ENCODE data around the gene OR8A1. TPM values are rescaled to one million over a fixed set of nuclear protein-coding genes. Genes with fewer than 3 reads are reported as not detected.
A peak's percentile ranks its signal among the peaks of the same experiment; 100 is the strongest.

OR8A1 gene
- total and polyA plus RNA-seq, 8 donors, result not detected

- H3K36me3 ChIP-seq, result no peaks in the 10 kb centered on the region
- H3K4me3 ChIP-seq, result no peak overlapping the region
- DNase-seq, result no peak
- no peaks in the 10 kb centered on the region for H3K4me1 ChIP-seq
- no peak overlapping the region for H3K27ac ChIP-seq
- no peak for TF ChIP-seq POLR2A (IDR thresholded peaks at IDR 0.05)
- no peak for TF ChIP-seq EP300 (IDR thresholded peaks at IDR 0.05)
- no peak for TF ChIP-seq POLR2AphosphoS5 (IDR thresholded peaks at IDR 0.05)
- TF ChIP-seq, protein P1, sequence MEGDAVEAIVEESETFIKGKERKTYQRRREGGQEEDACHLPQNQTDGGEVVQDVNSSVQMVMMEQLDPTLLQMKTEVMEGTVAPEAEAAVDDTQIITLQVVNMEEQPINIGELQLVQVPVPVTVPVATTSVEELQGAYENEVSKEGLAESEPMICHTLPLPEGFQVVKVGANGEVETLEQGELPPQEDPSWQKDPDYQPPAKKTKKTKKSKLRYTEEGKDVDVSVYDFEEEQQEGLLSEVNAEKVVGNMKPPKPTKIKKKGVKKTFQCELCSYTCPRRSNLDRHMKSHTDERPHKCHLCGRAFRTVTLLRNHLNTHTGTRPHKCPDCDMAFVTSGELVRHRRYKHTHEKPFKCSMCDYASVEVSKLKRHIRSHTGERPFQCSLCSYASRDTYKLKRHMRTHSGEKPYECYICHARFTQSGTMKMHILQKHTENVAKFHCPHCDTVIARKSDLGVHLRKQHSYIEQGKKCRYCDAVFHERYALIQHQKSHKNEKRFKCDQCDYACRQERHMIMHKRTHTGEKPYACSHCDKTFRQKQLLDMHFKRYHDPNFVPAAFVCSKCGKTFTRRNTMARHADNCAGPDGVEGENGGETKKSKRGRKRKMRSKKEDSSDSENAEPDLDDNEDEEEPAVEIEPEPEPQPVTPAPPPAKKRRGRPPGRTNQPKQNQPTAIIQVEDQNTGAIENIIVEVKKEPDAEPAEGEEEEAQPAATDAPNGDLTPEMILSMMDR (IDR thresholded peaks at IDR 0.05), result no peak
- 67 to 92% (median 80%) methylated on average over 2 of the region's 2 CpGs for WGBS, 5 donors
- peaks cover 0 to 26% (median 8%) of the 10 kb centered on the region in 3 donors for H3K27me3 ChIP-seq
- intact Hi-C loops (cut with DNase I; ENCODE audit: low total_unique reads), result no loop called here
- no peaks in the 10 kb centered on the region for H3K9me3 ChIP-seq
Measured at GRCh38 chr11:124610295-124610694, 40.5 kb downstream of the OR8A1 start.

GRCh38 chr11:124611064-124611463, 41.3 kb downstream of the OR8A1 start, which contains the start of gene PANX3:
Gene PANX3 (plus strand): TSS chr11:124611428. CDS start chr11:124611557, 129 bp downstream.
- Histone ChIP-seq H3K4me3 (no peak within 1 kb of the TSS), H3K36me3 (no peaks in the 10 kb centered on the region), H3K4me1 (no peaks in the 10 kb centered on the region), H3K27ac (no peak within 1 kb of the TSS), H3K27me3 (peaks cover 0 to 28% (median 8%) of the 10 kb centered on the region in 3 donors), H3K9me3 (no peaks in the 10 kb centered on the region)
- 67 to 79% (median 72%) methylated on average over 5 of the region's 5 CpGs for WGBS, 5 donors
- intact Hi-C loops (cut with DNase I; ENCODE audit: low total_unique reads), result no loop called here
- TF ChIP-seq, protein P1 (IDR thresholded peaks at IDR 0.05), result no peak
- TF ChIP-seq EP300 (IDR thresholded peaks at IDR 0.05), result no peak
- no peak for TF ChIP-seq POLR2AphosphoS5 (IDR thresholded peaks at IDR 0.05)
- no peak for TF ChIP-seq POLR2A (IDR thresholded peaks at IDR 0.05)
- no peak for DNase-seq

DNA sequence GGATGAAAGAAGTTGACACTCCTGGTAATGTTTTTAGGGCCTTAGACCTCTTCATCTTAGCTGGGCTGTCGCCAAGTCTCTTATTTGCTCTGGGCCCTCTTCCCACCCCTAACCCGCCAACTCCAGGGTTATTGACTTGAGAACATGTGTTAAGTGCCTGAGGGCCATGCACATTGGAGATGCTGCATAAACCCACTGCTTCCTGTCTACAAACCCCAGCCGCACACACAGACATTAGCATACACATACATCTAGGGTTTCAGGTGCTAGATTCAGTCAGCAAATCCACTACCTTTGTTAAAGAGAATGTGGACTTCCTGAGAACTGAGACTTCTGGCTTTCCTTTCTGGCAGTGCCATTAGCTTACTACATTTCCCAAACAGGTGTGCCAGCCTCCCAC, 42.2 kb downstream of the OR8A1 start:
- Histone ChIP-seq H3K27ac (no peak overlapping the region), H3K27me3 (peaks cover 0 to 35% (median 8%) of the 10 kb centered on the region in 3 donors), H3K4me1 (no peaks in the 10 kb centered on the region), H3K36me3 (no peaks in the 10 kb centered on the region), H3K4me3 (no peak overlapping the region), H3K9me3 (no peaks in the 10 kb centered on the region)
- no peak for TF ChIP-seq POLR2A (IDR thresholded peaks at IDR 0.05)
- TF ChIP-seq EP300 (IDR thresholded peaks at IDR 0.05), result no peak
- no peak for TF ChIP-seq POLR2AphosphoS5 (IDR thresholded peaks at IDR 0.05)
- TF ChIP-seq, protein P1 (IDR thresholded peaks at IDR 0.05), result no peak
- intact Hi-C loops (cut with DNase I; ENCODE audit: low total_unique reads), result no loop called here
- DNase-seq, result peak in 1 of 2 donors; percentile 9
- WGBS, 5 donors, result 54 to 70% (median 67%) methylated on average over 3 of the region's 3 CpGs

DNA sequence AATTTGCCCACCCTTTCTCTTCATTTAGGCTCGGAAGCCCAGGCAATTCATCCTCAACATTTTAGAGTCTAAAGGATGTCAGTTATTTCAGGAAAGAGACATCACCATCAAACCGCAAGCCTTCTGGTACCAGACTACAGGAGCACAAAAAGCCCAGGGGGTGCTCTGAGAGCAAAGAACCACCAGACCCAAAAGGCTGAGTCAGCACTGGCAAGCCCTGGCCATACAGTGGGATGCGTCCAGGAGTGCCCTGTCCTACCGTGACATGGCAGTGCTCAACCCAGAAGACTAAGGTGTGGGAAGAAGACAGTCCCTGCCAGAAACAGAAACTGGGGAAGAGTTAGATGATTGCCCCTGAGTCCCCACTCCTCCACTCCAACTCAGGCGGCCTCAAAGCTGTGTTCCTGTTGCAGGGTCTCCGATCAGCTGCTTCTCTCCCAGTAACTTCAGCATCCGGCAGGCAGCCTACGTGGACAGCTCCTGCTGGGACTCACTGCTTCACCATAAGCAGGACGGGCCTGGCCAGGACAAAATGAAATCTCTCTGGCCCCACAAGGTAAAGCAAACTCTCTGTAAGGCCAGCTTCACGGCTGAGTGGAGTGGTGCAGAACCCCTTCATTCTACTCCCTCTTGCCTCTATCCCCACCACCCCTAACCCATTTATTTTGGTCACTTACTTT, 42.9 kb downstream of the OR8A1 start:
- no peaks in the 10 kb centered on the region for H3K9me3 ChIP-seq
- peak in 1 of 2 donors; percentile 9 for DNase-seq
- no peak overlapping the region for H3K4me3 ChIP-seq
- H3K27ac ChIP-seq, result no peak overlapping the region
- H3K27me3 ChIP-seq, result peaks cover 0 to 41% (median 8%) of the 10 kb centered on the region in 3 donors
- no peaks in the 10 kb centered on the region for H3K36me3 ChIP-seq
- WGBS, 5 donors, result 55 to 68% (median 60%) methylated on average over 9 to 10 of the region's 10 CpGs
- intact Hi-C loops (cut with DNase I; ENCODE audit: low total_unique reads), result no loop called here
- H3K4me1 ChIP-seq, result no peaks in the 10 kb centered on the region
- TF ChIP-seq POLR2A (IDR thresholded peaks at IDR 0.05), result no peak
- no peak for TF ChIP-seq POLR2AphosphoS5 (IDR thresholded peaks at IDR 0.05)
- TF ChIP-seq, protein P1 (IDR thresholded peaks at IDR 0.05), result no peak
- no peak for TF ChIP-seq EP300 (IDR thresholded peaks at IDR 0.05)

Measured in stomach (tissue), 9 donors.